ENCODE results near the gene CAPS. TPM values are rescaled to one million over a fixed set of nuclear protein-coding genes. Genes with fewer than 3 reads are reported as not detected.

CAPS gene
- polyA plus RNA-seq, 1 donor (not counting 4 experiments of a cell fraction or from before 2014, with no cell fraction given): 2.7 TPM

DNA sequence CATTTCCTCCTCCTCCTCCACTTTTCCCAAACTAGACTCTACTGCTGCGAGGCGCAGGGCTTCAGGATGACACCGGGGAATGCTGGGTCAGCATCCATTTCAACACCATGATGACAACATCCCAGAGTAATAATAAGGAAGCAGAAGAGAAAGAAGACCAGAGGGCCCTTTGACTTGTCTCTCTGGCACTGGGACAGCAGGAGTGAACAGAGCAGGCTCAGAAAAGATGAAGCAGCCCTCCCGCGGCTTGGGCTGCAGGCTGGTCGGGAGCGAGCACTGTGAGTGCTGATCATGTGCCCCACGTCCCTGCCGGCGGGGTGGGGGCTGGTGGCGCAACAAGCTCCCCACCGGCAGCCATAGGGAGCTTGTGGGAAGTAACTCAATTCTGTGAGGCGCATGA lies 33.4 kb downstream of the CAPS start:
- no peak overlapping the region for H3K27ac ChIP-seq (ENCODE audit: control insufficient read depth, insufficient read depth, low read length)
- no peak overlapping the region for H3K9ac ChIP-seq (ENCODE audit: control insufficient read depth, extremely low read depth, insufficient read depth, low read length)
- no peak overlapping the region for H3K4me2 ChIP-seq (ENCODE audit: control insufficient read depth, extremely low read depth, insufficient read depth, low read depth, low read length)
- TF ChIP-seq, protein P1, sequence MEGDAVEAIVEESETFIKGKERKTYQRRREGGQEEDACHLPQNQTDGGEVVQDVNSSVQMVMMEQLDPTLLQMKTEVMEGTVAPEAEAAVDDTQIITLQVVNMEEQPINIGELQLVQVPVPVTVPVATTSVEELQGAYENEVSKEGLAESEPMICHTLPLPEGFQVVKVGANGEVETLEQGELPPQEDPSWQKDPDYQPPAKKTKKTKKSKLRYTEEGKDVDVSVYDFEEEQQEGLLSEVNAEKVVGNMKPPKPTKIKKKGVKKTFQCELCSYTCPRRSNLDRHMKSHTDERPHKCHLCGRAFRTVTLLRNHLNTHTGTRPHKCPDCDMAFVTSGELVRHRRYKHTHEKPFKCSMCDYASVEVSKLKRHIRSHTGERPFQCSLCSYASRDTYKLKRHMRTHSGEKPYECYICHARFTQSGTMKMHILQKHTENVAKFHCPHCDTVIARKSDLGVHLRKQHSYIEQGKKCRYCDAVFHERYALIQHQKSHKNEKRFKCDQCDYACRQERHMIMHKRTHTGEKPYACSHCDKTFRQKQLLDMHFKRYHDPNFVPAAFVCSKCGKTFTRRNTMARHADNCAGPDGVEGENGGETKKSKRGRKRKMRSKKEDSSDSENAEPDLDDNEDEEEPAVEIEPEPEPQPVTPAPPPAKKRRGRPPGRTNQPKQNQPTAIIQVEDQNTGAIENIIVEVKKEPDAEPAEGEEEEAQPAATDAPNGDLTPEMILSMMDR (optimal IDR thresholded peaks at IDR 0.05 in 1 of 3, IDR thresholded peaks at IDR 0.05 in 1 of 3, conservative IDR thresholded peaks at IDR 0.05 in 1 of 3; ENCODE audit: extremely low read depth in 1 of 3, insufficient read depth in 2 of 3, low read length in 3 of 3): no peak
- no peak for TF ChIP-seq EZH2 (IDR thresholded peaks at IDR 0.05; ENCODE audit: low read length)
- H3K36me3 ChIP-seq (ENCODE audit: control insufficient read depth in 2 of 2, extremely low read depth in 1 of 2, insufficient read depth in 2 of 2, low read length in 2 of 2): peaks cover 6 to 10% of the 10 kb centered on the region in 2 experiments
- H3K4me1 ChIP-seq (ENCODE audit: control insufficient read depth, extremely low read depth, insufficient read depth, low read length): no peaks in the 10 kb centered on the region
- no peaks in the 10 kb centered on the region for H3K9me3 ChIP-seq (ENCODE audit: control insufficient read depth, low read depth, low read length)
- H3K4me3 ChIP-seq (ENCODE audit: control insufficient read depth in 2 of 3, extremely low read depth in 1 of 3, insufficient read depth in 2 of 3, low read depth in 1 of 3, low read length in 3 of 3): no peak overlapping the region
- peaks cover 5% of the 10 kb centered on the region for H3K9me1 ChIP-seq (ENCODE audit: control insufficient read depth, extremely low read depth, insufficient read depth, low read length)
- H3K27me3 ChIP-seq (ENCODE audit: control insufficient read depth, extremely low read depth, insufficient read depth, low read length): no peaks in the 10 kb centered on the region
- DNase-seq (ENCODE audit: low read depth, low spot score) (no peak), FAIRE-seq (no peak)
- peaks cover 24% of the 10 kb centered on the region for H4K20me1 ChIP-seq (ENCODE audit: control insufficient read depth, extremely low read depth, insufficient read depth, low read length)
- peaks cover 70% of the 10 kb centered on the region for H3K79me2 ChIP-seq (ENCODE audit: control insufficient read depth, insufficient read depth, low read length)
- no peak overlapping the region for H2AFZ ChIP-seq (ENCODE audit: control insufficient read depth, low read length)
- dilution Hi-C loops (cut with MboI; ENCODE audit: extremely low pct_ligation_motif_present, low sequenced_read_pairs): no loop called here

DNA sequence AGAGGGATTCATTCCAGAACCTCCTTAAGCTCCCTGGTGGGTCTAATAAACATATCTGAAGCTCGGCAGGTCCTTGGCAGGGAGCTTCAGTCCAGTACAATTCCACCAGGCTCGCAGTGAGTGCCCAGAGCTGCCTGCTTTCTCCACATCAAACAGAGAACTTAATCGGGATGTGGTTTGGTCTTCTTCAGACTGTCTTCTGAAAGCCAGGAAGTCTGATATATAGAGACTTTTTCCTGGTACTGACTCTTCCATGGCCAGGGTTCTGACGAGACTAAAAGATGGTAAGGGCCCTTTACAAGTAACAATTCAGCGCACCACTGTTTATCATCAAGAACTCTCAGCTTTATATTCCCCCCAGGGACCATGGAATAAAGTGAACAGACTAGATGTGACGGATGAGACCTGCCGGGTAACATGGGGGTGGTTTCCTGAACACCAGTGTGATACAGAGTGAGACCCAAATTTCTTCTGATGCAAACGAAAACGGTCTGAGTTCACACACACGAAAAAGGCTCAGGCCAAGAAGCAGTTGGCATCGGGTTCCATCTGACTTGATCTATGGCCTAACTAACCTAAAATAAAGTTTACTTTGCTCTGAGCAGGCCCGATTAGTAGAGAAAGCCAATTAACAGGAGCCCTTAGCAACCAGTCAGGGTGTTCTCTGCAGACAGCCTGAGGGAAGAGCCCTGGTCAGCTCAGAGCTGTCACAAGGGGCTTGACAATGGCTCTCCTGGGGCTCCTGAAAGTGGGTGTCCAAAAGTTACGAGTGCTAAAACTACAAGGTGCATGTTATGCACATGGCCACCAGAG lies 34.9 kb downstream of the CAPS start:
- Histone ChIP-seq H3K9me1 (ENCODE audit: control insufficient read depth, extremely low read depth, insufficient read depth, low read length) (peaks cover 3% of the 10 kb centered on the region), H3K9me3 (ENCODE audit: control insufficient read depth, low read depth, low read length) (no peaks in the 10 kb centered on the region), H3K36me3 (ENCODE audit: control insufficient read depth in 2 of 2, extremely low read depth in 1 of 2, insufficient read depth in 2 of 2, low read length in 2 of 2) (peaks cover 6 to 10% of the 10 kb centered on the region in 2 experiments), H3K79me2 (ENCODE audit: control insufficient read depth, insufficient read depth, low read length) (peaks cover 73% of the 10 kb centered on the region), H4K20me1 (ENCODE audit: control insufficient read depth, extremely low read depth, insufficient read depth, low read length) (peaks cover 17% of the 10 kb centered on the region), H3K4me1 (ENCODE audit: control insufficient read depth, extremely low read depth, insufficient read depth, low read length) (peaks cover 3% of the 10 kb centered on the region), H3K4me2 (ENCODE audit: control insufficient read depth, extremely low read depth, insufficient read depth, low read depth, low read length) (no peak overlapping the region), H3K27me3 (ENCODE audit: control insufficient read depth, extremely low read depth, insufficient read depth, low read length) (no peaks in the 10 kb centered on the region), H2AFZ (ENCODE audit: control insufficient read depth, low read length) (no peak overlapping the region), H3K27ac (ENCODE audit: control insufficient read depth, insufficient read depth, low read length) (no peak overlapping the region), H3K4me3 (ENCODE audit: control insufficient read depth in 2 of 3, extremely low read depth in 1 of 3, insufficient read depth in 2 of 3, low read depth in 1 of 3, low read length in 3 of 3) (no peak overlapping the region), H3K9ac (ENCODE audit: control insufficient read depth, extremely low read depth, insufficient read depth, low read length) (no peak overlapping the region)
- no peak for DNase-seq (ENCODE audit: low read depth, low spot score)
- dilution Hi-C loops (cut with MboI; ENCODE audit: extremely low pct_ligation_motif_present, low sequenced_read_pairs): no loop called here
- FAIRE-seq: no peak
- TF ChIP-seq, protein P1 (optimal IDR thresholded peaks at IDR 0.05 in 1 of 3, IDR thresholded peaks at IDR 0.05 in 1 of 3, conservative IDR thresholded peaks at IDR 0.05 in 1 of 3; ENCODE audit: extremely low read depth in 1 of 3, insufficient read depth in 2 of 3, low read length in 3 of 3): no peak
- TF ChIP-seq EZH2 (IDR thresholded peaks at IDR 0.05; ENCODE audit: low read length): no peak

Measured in keratinocyte (primary cell).